Muscle layer of colon (tissue), 2 donors: ENCODE results near the gene PSMB10.
"Not testable (repeated sequence)": the region's sequence is repeated elsewhere in the genome, so short reads cannot be mapped to it uniquely, and the experiment has no call there.

Experiments used
- H3K27ac ChIP-seq: one replicate; pipeline ENCODE4 v1.7.0; 2013; ENCODE audit warnings: low read depth, mild to moderate bottlenecking, low read length, moderate library complexity
- H3K27me3 ChIP-seq, 2 donors: one replicate each; pipeline ENCODE4 v1.7.0; 2013; ENCODE audit warnings: low read length in 2 of 2, mild to moderate bottlenecking in 2 of 2; ENCODE audit not compliant: insufficient read depth in 2 of 2, control insufficient read depth in 1 of 2
- H3K36me3 ChIP-seq: one replicate; pipeline ENCODE4 v1.7.0; 2013; ENCODE audit warnings: mild to moderate bottlenecking, low read length; ENCODE audit not compliant: insufficient read depth
- H3K4me1 ChIP-seq: one replicate; pipeline ENCODE4 v1.7.0; 2013; ENCODE audit warnings: mild to moderate bottlenecking, low read length; ENCODE audit not compliant: insufficient read depth
- H3K4me3 ChIP-seq, 2 donors: one replicate each; pipeline ENCODE4 v1.7.0; 2013; ENCODE audit warnings: low read length in 2 of 2, low read depth in 1 of 2, mild to moderate bottlenecking in 1 of 2, moderate library complexity in 1 of 2
- H3K9ac ChIP-seq: one replicate; pipeline ENCODE4 v1.7.0; 2013; ENCODE audit warnings: low read length
- H3K9me3 ChIP-seq: one replicate; pipeline ENCODE4 v1.7.0; 2013; ENCODE audit warnings: mild to moderate bottlenecking, low read length
- donor health status: abdominal sarcoma.
- donor health status: Adenocarcinoma of cecum.

Gene PSMB10

DNA sequence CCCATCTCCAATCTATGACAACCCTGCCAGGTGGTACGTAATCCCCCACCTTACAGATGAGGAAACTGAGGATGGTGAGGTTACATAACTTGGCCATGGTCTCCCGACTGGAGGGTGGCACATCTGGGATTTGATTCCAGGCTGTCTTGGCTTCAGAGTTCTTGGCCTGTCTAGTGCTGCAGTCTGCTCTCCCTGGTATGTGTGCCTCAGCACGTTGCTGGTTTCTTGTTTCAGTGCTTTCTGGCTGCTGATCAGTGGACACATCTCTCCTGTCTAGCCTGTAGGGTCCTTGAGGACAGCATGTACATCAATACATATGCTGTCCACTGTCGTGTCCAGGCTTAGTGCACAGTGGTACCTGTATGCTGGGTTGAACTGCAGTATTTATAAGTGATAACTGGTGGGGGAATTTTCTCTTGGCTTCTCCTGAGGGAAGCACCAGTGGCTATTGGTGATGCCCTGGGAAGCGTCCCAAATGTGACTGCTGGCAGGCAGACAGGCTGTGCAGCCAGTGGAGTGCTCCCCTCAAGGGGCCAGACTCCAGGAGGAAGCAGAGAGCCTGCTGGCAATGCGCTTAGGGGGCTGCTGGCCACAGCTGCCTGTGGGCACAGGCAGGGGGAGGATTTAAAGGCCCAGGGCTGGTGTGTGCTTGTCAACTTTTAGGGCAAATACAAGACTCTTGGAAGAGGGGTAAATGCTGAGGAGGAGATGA lies 19.4 kb downstream of the PSMB10 start:
- H3K36me3 ChIP-seq = peaks cover 21% of the 10 kb centered on the region
- H3K9me3 ChIP-seq = no peaks in the 10 kb centered on the region
- H3K27ac ChIP-seq = no peak overlapping the region
- H3K27me3 ChIP-seq = no peaks in the 10 kb centered on the region
- peaks cover 31% of the 10 kb centered on the region for H3K4me1 ChIP-seq
- H3K9ac ChIP-seq = no peak overlapping the region
- H3K4me3 ChIP-seq = no peak overlapping the region

DNA sequence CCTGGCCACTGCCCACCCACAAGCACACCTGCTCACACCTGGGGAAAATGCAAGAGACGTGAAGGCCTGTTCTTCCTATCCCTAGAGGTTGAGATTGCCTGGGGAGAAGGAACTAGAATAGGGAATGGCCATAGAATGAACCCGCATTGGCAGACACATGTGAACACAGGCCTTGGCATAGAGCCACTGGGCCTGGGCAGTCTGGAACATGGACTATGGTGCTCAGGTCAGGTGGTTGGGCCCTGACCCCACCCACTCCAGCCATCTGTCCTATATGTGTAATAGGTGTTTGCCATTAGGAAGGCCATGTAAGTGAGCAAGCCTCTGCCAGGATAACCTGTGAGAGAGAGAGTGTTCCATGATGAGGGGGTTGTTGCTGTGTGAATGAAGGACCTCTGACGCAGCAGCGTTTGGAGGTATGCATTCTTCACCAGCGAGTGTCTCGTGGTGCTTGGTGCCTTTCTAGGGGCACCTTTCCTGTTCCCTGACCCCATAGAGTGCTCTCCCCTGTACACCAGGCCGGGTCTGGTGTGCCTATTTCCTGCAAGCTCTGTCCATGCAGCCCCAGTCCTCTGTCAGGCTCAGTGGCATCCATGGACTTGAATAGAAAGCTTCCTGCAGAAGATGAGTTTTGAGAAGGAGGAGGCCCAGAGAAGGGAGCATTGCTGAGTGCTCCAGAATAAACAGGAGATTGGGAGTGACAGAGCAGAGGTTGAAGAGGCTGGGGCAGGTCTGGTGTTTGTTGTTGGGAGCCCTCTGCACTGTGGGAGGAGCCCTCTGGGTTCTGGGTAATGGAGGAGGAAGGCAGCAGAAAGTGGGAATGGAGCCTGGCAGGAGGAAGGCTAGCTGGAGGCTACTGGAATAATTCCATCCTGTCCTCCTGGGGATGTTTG lies 20.6 kb downstream of the PSMB10 start:
- H3K9ac ChIP-seq = no peak overlapping the region
- peaks cover 29% of the 10 kb centered on the region for H3K36me3 ChIP-seq
- H3K4me3 ChIP-seq = no peak overlapping the region
- no peaks in the 10 kb centered on the region for H3K27me3 ChIP-seq
- H3K27ac ChIP-seq = no peak overlapping the region
- peaks cover 31% of the 10 kb centered on the region for H3K4me1 ChIP-seq
- H3K9me3 ChIP-seq = no peaks in the 10 kb centered on the region

DNA sequence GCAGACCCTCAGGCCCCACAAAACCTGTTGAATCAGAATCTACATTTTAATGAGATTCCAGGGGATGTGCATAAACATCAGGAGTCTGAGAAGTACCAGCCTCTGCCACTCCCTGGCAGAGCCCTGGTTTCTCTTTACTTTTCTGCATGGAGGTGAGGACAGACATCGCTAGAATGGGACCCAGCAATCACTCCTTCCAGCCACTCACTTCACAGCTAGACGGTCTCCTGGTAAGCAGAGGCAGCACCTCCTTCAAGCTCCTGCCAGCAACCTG lies 21.2 kb downstream of the PSMB10 start:
- not testable (repeated sequence) for H3K9me3 ChIP-seq, H3K27me3 ChIP-seq, H3K27ac ChIP-seq, H3K9ac ChIP-seq, H3K4me3 ChIP-seq
- peaks cover 31% of the 10 kb centered on the region for H3K4me1 ChIP-seq
- peaks cover 32% of the 10 kb centered on the region for H3K36me3 ChIP-seq

DNA sequence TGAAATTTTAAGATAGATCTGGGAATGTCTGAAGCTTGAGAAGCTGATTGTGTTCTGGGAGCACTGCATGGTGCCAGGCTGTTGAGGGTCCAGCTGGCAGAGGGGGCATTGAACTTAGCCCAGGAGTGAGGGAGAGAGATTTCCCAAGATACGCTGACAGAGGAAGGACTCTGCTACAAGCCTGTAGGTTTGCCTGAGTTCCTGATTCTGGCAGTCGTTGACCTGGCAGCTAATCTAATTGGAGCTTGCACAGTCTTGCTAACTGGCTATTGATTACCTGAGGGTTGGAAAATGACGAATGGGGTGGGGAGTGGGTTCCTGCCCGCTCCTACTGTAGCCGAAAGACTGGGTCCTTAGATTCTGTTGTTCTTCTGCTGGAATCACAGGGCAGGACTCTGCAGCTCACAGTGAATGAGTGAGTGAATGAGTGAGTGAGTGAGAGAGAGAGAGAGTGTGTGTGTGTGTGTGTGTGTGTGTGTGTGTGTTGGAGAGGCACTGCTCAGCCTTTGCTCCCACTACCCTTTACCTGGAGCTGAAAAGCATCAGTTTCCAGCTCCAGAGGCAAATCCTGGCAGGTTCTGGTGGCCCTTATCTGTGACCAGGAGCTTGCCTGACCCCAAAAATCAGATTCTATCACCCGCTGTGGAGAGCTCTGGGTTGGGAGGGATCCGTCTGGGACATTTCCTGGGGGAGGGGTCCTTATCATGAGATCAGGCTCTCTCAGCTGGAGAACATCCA lies 21.7 kb downstream of the PSMB10 start:
- H3K4me1 ChIP-seq = peaks cover 31% of the 10 kb centered on the region
- H3K27ac ChIP-seq = no peak overlapping the region

DNA sequence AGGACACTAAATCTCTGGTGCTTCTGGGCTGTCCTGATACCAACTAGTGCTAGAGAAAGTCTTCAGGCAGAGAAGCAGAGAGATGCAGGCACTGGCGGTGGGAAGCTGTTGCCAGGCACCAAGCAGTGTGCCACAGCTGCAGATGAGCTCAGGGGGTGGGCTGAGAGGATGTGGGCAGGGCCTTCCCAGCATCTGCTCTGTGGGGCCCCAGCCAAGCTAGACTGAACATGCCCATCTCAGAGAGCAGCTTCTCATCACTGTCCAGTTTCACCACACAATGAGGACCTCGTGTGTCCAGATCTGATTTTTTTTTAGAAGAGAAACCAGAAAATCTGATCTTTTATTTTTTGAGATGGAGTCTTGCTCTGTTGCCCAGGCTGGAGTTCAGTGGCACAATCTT lies 26.5 kb downstream of the PSMB10 start:
- no peaks in the 10 kb centered on the region for H3K9me3 ChIP-seq

More for the DNA sequence above, 21.7 kb downstream of the PSMB10 start:
- H3K36me3 ChIP-seq = peaks cover 33% of the 10 kb centered on the region
- H3K27me3 ChIP-seq = no peaks in the 10 kb centered on the region
- H3K4me3 ChIP-seq = no peak overlapping the region
- H3K9ac ChIP-seq = no peak overlapping the region
- H3K9me3 ChIP-seq = no peaks in the 10 kb centered on the region

DNA sequence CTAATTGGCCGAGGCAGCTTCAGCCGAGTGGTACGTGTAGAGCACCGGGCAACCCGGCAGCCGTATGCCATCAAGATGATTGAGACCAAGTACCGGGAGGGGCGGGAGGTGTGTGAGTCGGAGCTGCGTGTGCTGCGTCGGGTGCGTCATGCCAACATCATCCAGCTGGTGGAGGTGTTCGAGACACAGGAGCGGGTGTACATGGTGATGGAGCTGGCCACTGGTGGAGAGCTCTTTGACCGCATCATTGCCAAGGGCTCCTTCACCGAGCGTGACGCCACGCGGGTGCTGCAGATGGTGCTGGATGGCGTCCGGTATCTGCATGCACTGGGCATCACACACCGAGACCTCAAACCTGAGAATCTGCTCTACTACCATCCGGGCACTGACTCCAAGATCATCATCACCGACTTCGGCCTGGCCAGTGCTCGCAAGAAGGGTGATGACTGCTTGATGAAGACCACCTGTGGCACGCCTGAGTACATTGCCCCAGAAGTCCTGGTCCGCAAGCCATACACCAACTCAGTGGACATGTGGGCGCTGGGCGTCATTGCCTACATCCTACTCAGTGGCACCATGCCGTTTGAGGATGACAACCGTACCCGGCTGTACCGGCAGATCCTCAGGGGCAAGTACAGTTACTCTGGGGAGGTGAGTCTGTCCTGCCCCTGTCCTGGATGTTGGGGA lies 27.5 kb downstream of the PSMB10 start:
- Histone ChIP-seq H3K36me3 (peaks cover 32% of the 10 kb centered on the region), H3K27me3 (no peaks in the 10 kb centered on the region), H3K9ac (no peak overlapping the region)

More for the DNA sequence above, 26.5 kb downstream of the PSMB10 start:
- Histone ChIP-seq H3K4me1 (no peaks in the 10 kb centered on the region), H3K4me3 (no peak overlapping the region), H3K36me3 (peaks cover 33% of the 10 kb centered on the region), H3K27ac (no peak overlapping the region), H3K9ac (no peak overlapping the region), H3K27me3 (no peaks in the 10 kb centered on the region)

DNA sequence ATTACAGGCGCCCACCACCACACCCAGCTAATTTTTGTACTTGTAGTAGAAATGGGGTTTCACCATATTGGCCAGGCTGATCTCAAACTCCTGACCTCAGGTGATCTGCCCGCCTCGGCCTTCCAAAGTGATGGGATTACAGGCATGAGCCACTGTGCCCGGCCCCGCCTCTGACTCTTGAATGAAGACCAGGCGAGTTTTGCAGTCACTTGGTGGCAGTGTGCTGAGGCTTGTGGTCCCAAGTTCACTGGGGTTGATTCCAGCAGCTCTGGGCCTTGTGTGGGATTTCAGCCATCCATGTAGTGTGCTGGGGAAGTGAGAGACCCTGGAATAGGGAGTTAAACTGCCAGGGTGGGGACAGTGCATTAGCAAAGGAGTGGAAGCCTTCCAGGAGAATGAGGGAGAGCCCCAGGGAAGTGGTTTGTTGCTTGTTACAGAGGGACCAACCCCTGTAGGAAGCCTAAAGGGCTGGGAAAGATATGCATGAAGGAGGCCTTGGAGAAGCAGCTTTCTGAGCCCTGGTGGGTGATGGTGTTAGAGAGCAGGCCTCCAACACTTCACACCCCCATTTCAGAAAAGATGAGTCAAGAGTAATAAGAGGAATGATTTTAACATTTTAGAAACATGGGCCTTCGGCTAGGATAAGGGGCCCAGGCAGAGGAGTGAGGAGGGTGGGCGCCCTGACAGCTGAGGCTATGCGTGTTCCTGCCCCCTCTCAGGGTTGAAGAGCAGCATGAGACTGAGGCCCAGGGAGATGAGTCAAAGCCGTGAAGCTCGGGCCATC lies 29.1 kb downstream of the PSMB10 start:
- Histone ChIP-seq H3K9me3 (no peaks in the 10 kb centered on the region), H3K4me3 (no peak overlapping the region), H3K27ac (no peak overlapping the region), H3K4me1 (no peaks in the 10 kb centered on the region), H3K27me3 (no peaks in the 10 kb centered on the region), H3K36me3 (peaks cover 42% of the 10 kb centered on the region), H3K9ac (no peak overlapping the region)

More for the DNA sequence above, 27.5 kb downstream of the PSMB10 start:
- Histone ChIP-seq H3K9me3 (no peaks in the 10 kb centered on the region), H3K4me3 (no peak overlapping the region), H3K4me1 (no peaks in the 10 kb centered on the region), H3K27ac (no peak overlapping the region)

DNA sequence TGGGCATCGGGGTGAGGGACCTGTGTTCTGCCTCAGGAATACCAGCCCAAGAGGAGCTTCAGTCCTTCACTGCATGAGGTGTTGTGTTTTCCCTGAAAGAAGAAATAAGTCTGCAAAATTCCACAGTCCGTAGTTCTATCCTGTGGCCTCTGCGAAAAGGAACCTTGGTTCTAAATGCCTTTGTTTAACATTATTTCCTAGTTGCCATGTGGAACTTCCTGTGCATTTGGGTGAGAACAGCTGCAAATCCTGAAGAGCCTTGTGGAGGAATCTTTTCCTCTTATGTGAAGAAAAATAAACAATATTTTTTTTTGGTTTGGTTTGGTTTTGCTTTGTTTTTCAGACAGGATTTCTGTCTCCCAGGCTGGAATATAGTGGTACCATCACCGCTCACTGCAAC lies 33.8 kb downstream of the PSMB10 start:
- no peaks in the 10 kb centered on the region for H3K9me3 ChIP-seq
- H3K9ac ChIP-seq = no peak overlapping the region
- H3K27ac ChIP-seq = no peak overlapping the region

DNA sequence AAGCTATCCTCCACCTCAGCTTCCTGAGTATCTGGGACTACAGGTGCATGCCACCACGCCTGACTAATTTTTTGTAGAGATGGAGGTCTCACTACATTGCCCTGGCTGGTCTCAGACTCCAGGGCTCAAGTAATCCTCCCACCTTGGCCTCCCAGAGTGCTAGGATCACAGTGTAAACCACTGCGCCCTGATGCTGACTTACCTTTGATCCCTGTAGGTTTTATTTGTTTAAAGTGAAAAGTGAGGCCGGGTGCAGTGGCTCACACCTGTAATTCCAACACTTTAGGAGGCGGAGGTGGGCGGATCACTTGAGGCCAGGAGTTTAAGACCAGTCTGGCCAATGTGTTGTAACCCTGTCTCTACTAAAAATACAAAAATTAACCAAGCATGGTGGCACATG lies 34.9 kb downstream of the PSMB10 start:
- no peak overlapping the region for H3K9ac ChIP-seq
- no peaks in the 10 kb centered on the region for H3K27me3 ChIP-seq
- peaks cover 10% of the 10 kb centered on the region for H3K36me3 ChIP-seq

More for the DNA sequence above, 33.8 kb downstream of the PSMB10 start:
- peaks cover 10% of the 10 kb centered on the region for H3K36me3 ChIP-seq
- no peaks in the 10 kb centered on the region for H3K27me3 ChIP-seq
- H3K4me3 ChIP-seq = no peak overlapping the region
- no peaks in the 10 kb centered on the region for H3K4me1 ChIP-seq

DNA sequence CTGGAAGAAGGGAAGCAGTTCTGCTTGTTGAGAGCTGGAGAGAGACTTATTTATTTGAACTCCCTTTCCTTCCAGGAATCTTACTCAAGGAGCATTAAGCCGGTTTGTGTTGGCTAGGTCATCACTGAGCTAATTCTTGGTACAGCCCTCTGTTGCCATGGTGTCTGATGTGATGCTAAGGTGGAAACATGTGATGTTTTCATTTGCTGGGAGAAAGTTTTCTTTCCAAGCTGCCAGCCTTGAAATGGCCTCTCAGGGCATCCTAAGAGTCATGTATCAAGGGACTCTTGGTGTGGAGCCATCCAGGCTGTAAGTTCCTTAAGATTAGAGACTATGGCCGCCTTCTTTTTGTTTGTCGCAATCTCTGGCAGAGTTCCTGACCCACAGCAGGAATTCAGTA lies 39.4 kb downstream of the PSMB10 start:
- H3K9ac ChIP-seq = no peak overlapping the region
- H3K27me3 ChIP-seq = no peaks in the 10 kb centered on the region
- H3K4me1 ChIP-seq = peaks cover 23% of the 10 kb centered on the region
- H3K4me3 ChIP-seq = no peak overlapping the region
- no peaks in the 10 kb centered on the region for H3K36me3 ChIP-seq
- H3K9me3 ChIP-seq = no peaks in the 10 kb centered on the region
- no peak overlapping the region for H3K27ac ChIP-seq

More for the DNA sequence above, 34.9 kb downstream of the PSMB10 start:
- Histone ChIP-seq H3K4me1 (peaks cover 9% of the 10 kb centered on the region), H3K9me3 (no peaks in the 10 kb centered on the region), H3K4me3 (no peak overlapping the region), H3K27ac (no peak overlapping the region)
